ENCODE measurements around the gene CPLANE1. TPM values are rescaled to one million over a fixed set of nuclear protein-coding genes. Genes with fewer than 3 reads are reported as not detected.
"Not testable (repeated sequence)": the region's sequence is repeated elsewhere in the genome, so short reads cannot be mapped to it uniquely, and the experiment has no call there.

CPLANE1 gene
- total RNA-seq (10 to 100 TPM in 1 of 6 donors, 1 to 10 TPM in 5; 4.7 to 11.0 (median 8.6) TPM), polyA plus RNA-seq (1 to 10 TPM; 3.5 to 3.6 TPM)

DNA sequence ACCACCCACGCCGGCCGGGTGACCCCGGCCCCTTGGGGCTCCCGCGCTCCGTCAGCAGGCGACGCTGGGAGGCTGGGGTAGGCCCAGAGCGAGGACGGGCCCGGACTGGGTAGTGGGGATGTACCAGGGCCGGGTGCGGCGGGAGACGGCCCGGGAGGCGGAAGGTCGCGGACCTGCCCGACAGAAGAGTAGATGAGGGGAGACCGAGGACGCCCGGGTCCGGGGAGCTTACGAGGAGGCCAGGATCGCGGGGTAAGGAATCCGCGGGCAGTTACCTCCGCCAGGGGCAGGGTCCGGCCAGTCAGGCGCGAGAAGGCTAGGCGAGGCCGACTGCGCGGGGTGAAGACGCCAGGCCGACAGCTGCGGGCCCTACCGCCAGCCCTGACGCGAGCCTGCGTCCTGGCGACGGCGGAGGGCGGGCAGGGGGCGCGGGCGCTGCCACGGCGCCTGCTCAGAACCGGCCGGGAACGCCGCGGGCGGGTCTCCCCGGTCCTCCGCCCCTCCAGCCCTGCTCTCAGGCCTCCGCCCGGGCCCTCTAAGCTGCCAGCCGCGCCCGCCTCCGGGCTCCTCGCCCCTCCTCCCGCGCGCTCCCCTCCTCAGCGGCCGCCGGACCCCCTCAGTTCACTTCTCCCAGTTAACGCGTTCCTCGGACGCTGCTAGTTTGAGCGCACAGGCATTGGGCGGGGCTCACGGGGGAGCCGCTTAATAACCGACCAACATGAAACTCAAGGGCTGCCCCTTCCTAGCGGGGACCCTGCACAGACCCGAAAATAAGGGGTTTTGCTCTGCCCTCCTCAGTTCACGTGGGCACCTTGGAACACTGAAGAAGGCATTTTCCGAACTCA is at the start of gene CPLANE1:
Gene CPLANE1 (minus strand): TSS at position 407 of the 845 bp plus-strand sequence. CDS start 1,678 bp downstream, outside the sequence.
- DNase-seq, result peak; percentile 70 to 91 (median 79)
- Histone ChIP-seq H3K9me3 (no peaks in the 10 kb centered on the region), H3K4me1 (peaks cover 0 to 9% (median 4%) of the 10 kb centered on the region in 3 donors), H3K4me3 (peak within 1 kb of the TSS; percentile 42 to 86 (median 74)), H3K36me3 (no peaks in the 10 kb centered on the region), H3K27ac (peak within 1 kb of the TSS; percentile 83 to 92 (median 86)), H3K27me3 (no peaks in the 10 kb centered on the region)
- TF ChIP-seq, protein P1, sequence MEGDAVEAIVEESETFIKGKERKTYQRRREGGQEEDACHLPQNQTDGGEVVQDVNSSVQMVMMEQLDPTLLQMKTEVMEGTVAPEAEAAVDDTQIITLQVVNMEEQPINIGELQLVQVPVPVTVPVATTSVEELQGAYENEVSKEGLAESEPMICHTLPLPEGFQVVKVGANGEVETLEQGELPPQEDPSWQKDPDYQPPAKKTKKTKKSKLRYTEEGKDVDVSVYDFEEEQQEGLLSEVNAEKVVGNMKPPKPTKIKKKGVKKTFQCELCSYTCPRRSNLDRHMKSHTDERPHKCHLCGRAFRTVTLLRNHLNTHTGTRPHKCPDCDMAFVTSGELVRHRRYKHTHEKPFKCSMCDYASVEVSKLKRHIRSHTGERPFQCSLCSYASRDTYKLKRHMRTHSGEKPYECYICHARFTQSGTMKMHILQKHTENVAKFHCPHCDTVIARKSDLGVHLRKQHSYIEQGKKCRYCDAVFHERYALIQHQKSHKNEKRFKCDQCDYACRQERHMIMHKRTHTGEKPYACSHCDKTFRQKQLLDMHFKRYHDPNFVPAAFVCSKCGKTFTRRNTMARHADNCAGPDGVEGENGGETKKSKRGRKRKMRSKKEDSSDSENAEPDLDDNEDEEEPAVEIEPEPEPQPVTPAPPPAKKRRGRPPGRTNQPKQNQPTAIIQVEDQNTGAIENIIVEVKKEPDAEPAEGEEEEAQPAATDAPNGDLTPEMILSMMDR (IDR thresholded peaks at IDR 0.05), result no peak
- ATAC-seq, result peak; percentile 94 to 97 (median 96)
- WGBS, 2 donors, result 0% methylated on average over 55 to 88 of the region's 88 CpGs
- intact Hi-C loops (cut with DNase I), result no loop called here
- no peak for FAIRE-seq

DNA sequence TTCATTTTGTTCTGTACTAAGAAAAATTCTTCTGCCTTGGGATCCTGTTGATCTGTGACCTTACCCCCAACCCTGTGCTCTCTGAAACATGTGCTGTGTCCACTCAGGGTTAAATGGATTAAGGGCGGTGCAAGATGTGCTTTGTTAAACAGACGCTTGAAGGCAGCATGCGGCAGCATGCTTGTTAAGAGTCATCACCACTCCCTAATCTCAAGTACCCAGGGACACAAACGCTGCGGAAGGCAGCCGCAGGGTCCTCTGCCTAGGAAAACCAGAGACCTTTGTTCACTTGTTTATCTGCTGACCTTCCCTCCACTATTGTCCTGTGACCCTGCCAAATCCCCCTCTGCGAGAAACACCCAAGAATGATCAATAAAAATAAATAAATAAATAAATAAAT is 47.1 kb upstream of the CPLANE1 start:
- H3K9me3 ChIP-seq; ATAC-seq; H3K4me1 ChIP-seq; DNase-seq; FAIRE-seq; H3K4me3 ChIP-seq; H3K27ac ChIP-seq; intact Hi-C loops (cut with DNase I); H3K27me3 ChIP-seq: not testable (repeated sequence)
- WGBS, 2 donors, result 96 to 100% methylated on average over 7 of the region's 7 CpGs
- H3K36me3 ChIP-seq, result peaks cover 0 to 48% (median 0%) of the 10 kb centered on the region in 3 donors

DNA sequence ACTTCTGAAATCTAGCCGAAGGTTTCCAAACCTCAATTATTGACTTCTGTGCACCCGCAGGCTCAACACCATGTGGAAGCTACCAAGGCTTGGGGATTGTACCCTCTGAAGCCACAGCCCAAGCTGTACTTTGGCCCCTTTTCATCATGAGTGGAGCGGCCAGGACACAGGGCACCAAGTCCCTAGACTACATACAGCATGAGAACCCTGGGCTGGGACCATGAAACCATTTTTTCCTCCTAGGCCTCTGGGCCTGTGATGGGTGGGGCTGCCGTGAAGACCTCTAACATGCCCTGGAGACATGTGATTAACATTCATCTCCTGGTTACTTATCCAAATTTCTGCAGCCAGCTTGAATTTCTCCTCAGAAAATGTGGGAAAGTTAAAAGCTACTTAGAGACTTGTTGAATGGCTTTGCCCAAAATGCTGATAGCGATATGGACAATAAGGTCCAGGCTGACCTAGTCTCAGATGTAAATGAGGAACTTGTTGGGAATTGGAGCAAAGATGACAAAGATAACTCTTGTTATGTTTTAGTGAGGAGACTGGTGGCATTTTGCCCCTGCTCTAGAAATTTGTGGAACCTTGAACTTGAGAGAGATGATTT is 34.1 kb upstream of the CPLANE1 start:
- ATAC-seq, result no peak
- Histone ChIP-seq H3K27me3 (no peaks in the 10 kb centered on the region), H3K9me3 (no peaks in the 10 kb centered on the region), H3K27ac (no peak overlapping the region), H3K4me3 (no peak overlapping the region), H3K36me3 (no peaks in the 10 kb centered on the region), H3K4me1 (no peaks in the 10 kb centered on the region)
- TF ChIP-seq, protein P1 (IDR thresholded peaks at IDR 0.05), result no peak
- no peak for DNase-seq
- WGBS, 2 donors, result 92 to 94% methylated on average over 5 of the region's 5 CpGs
- no peak for FAIRE-seq
- intact Hi-C loops (cut with DNase I), result no loop called here

DNA sequence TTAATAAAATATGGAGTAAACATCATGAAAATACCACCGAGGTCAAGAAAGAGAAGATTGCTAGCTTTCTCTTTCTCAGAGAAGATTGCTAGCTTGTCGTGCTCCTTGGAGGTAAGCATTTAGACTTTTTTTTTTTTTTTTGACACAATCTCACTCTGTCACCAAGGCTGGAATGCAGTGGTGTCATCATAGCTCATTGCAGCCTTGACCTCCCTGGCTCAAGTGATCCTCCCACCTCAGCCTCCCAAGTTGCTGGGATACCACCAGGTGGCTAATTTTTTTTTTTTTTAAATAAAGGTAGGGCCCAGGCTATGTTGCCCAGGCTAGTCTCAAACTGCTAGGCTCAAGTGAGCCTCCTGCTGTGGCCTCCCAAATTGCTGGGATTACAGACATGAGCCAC is 26.3 kb upstream of the CPLANE1 start:
- intact Hi-C loops (cut with DNase I), result no loop called here
- no peaks in the 10 kb centered on the region for H3K9me3 ChIP-seq
- H3K4me1 ChIP-seq, result no peaks in the 10 kb centered on the region
- H3K27me3 ChIP-seq, result no peaks in the 10 kb centered on the region
- DNase-seq (no peak), FAIRE-seq (no peak), ATAC-seq (no peak)
- TF ChIP-seq, protein P1 (IDR thresholded peaks at IDR 0.05), result no peak
- H3K27ac ChIP-seq, result no peak overlapping the region
- no peaks in the 10 kb centered on the region for H3K36me3 ChIP-seq
- 86 to 88% methylated on average over 2 of the region's 2 CpGs for WGBS, 2 donors
- H3K4me3 ChIP-seq, result no peak overlapping the region

DNA sequence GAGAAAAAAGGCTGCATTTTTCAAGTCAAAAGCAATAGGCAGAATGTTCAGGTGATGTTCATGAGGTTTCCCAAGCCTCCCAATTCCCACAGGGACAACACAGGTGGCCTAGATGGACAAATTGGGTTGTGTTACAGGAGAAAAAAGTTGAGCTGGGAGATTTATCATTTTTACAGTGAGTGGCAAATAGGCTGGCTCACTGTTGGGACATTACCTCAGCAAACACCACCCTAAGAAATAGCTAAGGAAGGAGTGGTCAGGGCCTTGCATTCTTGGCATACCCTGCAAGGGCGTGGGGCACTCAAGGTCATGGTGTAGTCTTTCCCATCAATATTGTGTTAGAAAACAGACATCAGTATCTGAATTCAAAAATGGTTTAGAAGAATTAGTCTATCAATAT is 23.3 kb upstream of the CPLANE1 start:
- Histone ChIP-seq H3K9me3 (no peaks in the 10 kb centered on the region), H3K27me3 (no peaks in the 10 kb centered on the region), H3K4me3 (no peak overlapping the region), H3K27ac (no peak overlapping the region), H3K4me1 (no peaks in the 10 kb centered on the region), H3K36me3 (no peaks in the 10 kb centered on the region)
- FAIRE-seq, result no peak
- intact Hi-C loops (cut with DNase I), result no loop called here
- 42 to 64% methylated on average over 1 of the region's 1 CpG for WGBS, 2 donors
- TF ChIP-seq, protein P1 (IDR thresholded peaks at IDR 0.05), result no peak
- DNase-seq, result peak in 1 of 6 donors; percentile 14
- peak in 1 of 4 donors; percentile 52 for ATAC-seq

DNA sequence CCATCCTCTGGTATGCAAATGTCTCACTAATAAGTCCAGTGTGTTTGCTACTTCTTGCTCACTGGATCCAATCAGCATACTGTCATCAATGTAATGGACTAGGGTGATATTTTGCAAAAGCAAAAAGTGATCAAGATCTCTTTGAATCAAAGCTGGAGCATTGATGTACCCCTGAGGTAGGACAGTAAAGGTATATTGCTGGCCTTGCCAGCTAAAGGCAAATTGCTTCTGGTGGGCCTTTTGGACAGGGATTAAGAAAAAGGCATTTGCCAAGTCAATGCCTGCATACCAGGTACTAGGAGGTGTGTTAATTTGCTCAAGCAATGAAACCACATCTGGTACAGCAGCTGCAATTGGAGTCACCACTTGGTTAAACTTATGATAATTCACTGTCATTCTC is 18.9 kb upstream of the CPLANE1 start:
- intact Hi-C loops (cut with DNase I); H3K4me1 ChIP-seq; DNase-seq; H3K27me3 ChIP-seq; FAIRE-seq; ATAC-seq; H3K4me3 ChIP-seq; H3K27ac ChIP-seq; H3K9me3 ChIP-seq; H3K36me3 ChIP-seq: not testable (repeated sequence)
